ENCODE measurements around the gene SART3. TPM values are rescaled to one million over a fixed set of nuclear protein-coding genes. Genes with fewer than 3 reads are reported as not detected.
A peak's percentile ranks its signal among the peaks of the same experiment; 100 is the strongest.

The SART3 gene
- total and polyA plus RNA-seq, 10 donors: 13.1 to 118 (median 64.9) TPM

GRCh38 chr12:108568338-108569154 is 7.6 kb upstream of the SART3 start:
- 37 to 62% (median 58%) methylated on average over 10 of the region's 10 CpGs for WGBS, 5 donors
- intact Hi-C loops (cut with DNase I; ENCODE audit: low total_unique reads): loop anchor here (5.0 to 10.0 kb wide), 3 partner anchors 96 to 526 kb away; partner anchors contain the start of genes ALKBH2 and UNG
- Histone ChIP-seq H3K4me1 (peaks cover 50 to 98% (median 62%) of the 10 kb centered on the region in 6 donors), H3K9me3 (no peaks in the 10 kb centered on the region), H3K4me3 (peak overlapping the region in 1 of 8 donors; percentile 3), H3K27me3 (replicated peaks in 1 of 7) (no peaks in the 10 kb centered on the region), H3K36me3 (peaks cover 4 to 66% (median 58%) of the 10 kb centered on the region in 6 donors), H3K27ac (peak overlapping the region; percentile 41 to 98 (median 72))
- peak in 1 of 3 donors; percentile 63 for TF ChIP-seq POLR2AphosphoS5 (IDR thresholded peaks at IDR 0.05)
- no peak for TF ChIP-seq POLR2A (IDR thresholded peaks at IDR 0.05)
- DNase-seq: peak; percentile 86

- DNase-seq: no peak
- H3K27ac ChIP-seq: peak overlapping the region; percentile 49 to 98 (median 72)
- H3K27me3 ChIP-seq (replicated peaks in 1 of 7): no peaks in the 10 kb centered on the region
- WGBS, 5 donors: 48 to 63% (median 53%) methylated on average over 7 of the region's 7 CpGs
- peaks cover 55 to 97% (median 67%) of the 10 kb centered on the region in 6 donors for H3K4me1 ChIP-seq
- no peaks in the 10 kb centered on the region for H3K9me3 ChIP-seq
- peaks cover 4 to 66% (median 58%) of the 10 kb centered on the region in 6 donors for H3K36me3 ChIP-seq
- intact Hi-C loops (cut with DNase I; ENCODE audit: low total_unique reads): loop anchor here (5.0 to 10.0 kb wide), 3 partner anchors 97 to 527 kb away; partner anchors contain the start of genes ALKBH2 and UNG
- no peak overlapping the region for H3K4me3 ChIP-seq
- TF ChIP-seq CTCF (IDR thresholded peaks at IDR 0.05 in 8 of 11, conservative IDR thresholded peaks at IDR 0.05 in 3 of 11) (no peak), POLR2A (IDR thresholded peaks at IDR 0.05) (no peak), POLR2AphosphoS5 (IDR thresholded peaks at IDR 0.05) (no peak)
Observed at GRCh38 chr12:108567406-108568337, 6.7 kb upstream of the SART3 start.

- H3K4me3 ChIP-seq: no peak overlapping the region
- H3K4me1 ChIP-seq: peaks cover 55 to 95% (median 71%) of the 10 kb centered on the region in 6 donors
- H3K36me3 ChIP-seq: peaks cover 4 to 66% (median 58%) of the 10 kb centered on the region in 6 donors
- DNase-seq: no peak
- WGBS, 5 donors: 91 to 99% (median 93%) methylated on average over 4 of the region's 4 CpGs
- peak overlapping the region in 7 of 8 donors; percentile 33 to 98 (median 73) for H3K27ac ChIP-seq
- TF ChIP-seq POLR2AphosphoS5 (IDR thresholded peaks at IDR 0.05): no peak
- TF ChIP-seq CTCF (IDR thresholded peaks at IDR 0.05 in 8 of 11, conservative IDR thresholded peaks at IDR 0.05 in 3 of 11): no peak
- TF ChIP-seq POLR2A (IDR thresholded peaks at IDR 0.05): no peak
- intact Hi-C loops (cut with DNase I; ENCODE audit: low total_unique reads): loop anchor here (5.0 to 10.0 kb wide), 3 partner anchors 98 to 528 kb away; partner anchors contain the start of genes ALKBH2 and UNG
- H3K9me3 ChIP-seq: no peaks in the 10 kb centered on the region
- no peaks in the 10 kb centered on the region for H3K27me3 ChIP-seq (replicated peaks in 1 of 7)
Observed at GRCh38 chr12:108566452-108566851, 5.5 kb upstream of the SART3 start.

- Histone ChIP-seq H3K27me3 (replicated peaks in 1 of 7) (no peaks in the 10 kb centered on the region), H3K4me1 (peaks cover 55 to 92% (median 71%) of the 10 kb centered on the region in 6 donors), H3K4me3 (no peak overlapping the region), H3K27ac (peak overlapping the region in 6 of 8 donors; percentile 29 to 98 (median 76)), H3K36me3 (peaks cover 4 to 66% (median 58%) of the 10 kb centered on the region in 6 donors), H3K9me3 (no peaks in the 10 kb centered on the region)
- TF ChIP-seq POLR2AphosphoS5 (IDR thresholded peaks at IDR 0.05): peak; percentile 76 to 81 (median 80)
- TF ChIP-seq POLR2A (IDR thresholded peaks at IDR 0.05): no peak
- no peak for TF ChIP-seq CTCF (IDR thresholded peaks at IDR 0.05 in 8 of 11, conservative IDR thresholded peaks at IDR 0.05 in 3 of 11)
- intact Hi-C loops (cut with DNase I; ENCODE audit: low total_unique reads): loop anchor here (5.0 to 10.0 kb wide), 3 partner anchors 99 to 529 kb away; partner anchors contain the start of genes ALKBH2 and UNG
- DNase-seq: peak; percentile 87
- WGBS, 5 donors: 2 to 10% (median 8%) methylated on average over 2 of the region's 2 CpGs
Observed at GRCh38 chr12:108565976-108566375, 5.0 kb upstream of the SART3 start.
